ENCODE data around the gene PCSK1N. TPM values are rescaled to one million over a fixed set of nuclear protein-coding genes. Genes with fewer than 3 reads are reported as not detected.
"Not testable (repeated sequence)": the region's sequence is repeated elsewhere in the genome, so short reads cannot be mapped to it uniquely, and the experiment has no call there.

PCSK1N gene, protein sequence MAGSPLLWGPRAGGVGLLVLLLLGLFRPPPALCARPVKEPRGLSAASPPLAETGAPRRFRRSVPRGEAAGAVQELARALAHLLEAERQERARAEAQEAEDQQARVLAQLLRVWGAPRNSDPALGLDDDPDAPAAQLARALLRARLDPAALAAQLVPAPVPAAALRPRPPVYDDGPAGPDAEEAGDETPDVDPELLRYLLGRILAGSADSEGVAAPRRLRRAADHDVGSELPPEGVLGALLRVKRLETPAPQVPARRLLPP
- 10 to 100 TPM in 1 of 4 donors, 1 to 10 TPM in 2, not detected in 1; 3.0 to 15.9 (median 3.4) TPM for total RNA-seq

DNA sequence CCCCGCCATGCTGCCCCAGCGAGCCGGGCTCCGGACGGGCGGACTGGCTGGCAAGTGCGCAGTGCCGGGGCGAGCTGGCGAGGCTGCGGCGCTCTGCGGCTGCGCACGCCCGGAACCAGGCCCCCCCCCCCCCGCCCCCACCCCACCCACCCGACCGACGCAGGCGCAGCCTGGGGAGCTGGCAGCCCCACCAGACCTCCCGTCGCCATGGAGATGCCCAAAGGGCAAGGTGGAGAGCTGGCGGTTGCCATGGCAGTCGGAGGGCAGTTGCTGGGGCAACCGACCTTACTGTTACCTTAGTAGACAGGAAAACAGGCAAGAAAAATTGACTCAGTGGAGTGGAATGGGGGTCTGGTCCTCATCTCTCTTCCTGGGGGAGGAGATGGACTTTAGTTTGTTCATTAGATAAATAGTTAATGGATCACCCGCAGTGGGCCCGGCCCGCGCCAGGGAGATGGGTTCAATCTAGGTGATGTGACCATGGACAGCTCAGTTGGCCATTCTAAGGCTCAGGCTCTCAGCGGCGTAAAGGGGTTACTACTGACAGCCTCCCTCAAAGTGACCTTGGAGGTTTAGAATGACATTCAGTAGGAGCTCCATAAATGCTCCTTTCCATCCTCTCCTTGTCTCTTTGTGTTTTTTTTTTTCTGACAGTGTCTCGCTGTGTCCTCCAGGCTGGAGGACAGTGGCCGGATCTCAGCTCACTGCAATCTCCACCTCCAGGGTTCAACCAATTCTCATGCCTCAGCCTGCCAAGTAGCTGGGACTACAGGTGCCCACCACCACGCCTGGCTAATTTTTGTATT is at the start of gene PCSK1N:
TSS of gene PCSK1N (minus strand) at position 87 of the 806 bp plus-strand sequence. CDS start at position 9, 78 bp downstream.
- Histone ChIP-seq H3K4me3 (peak within 1 kb of the TSS in 1 of 2 donors; percentile 11), H3K36me3 (no peaks in the 10 kb centered on the region), H3K4me1 (no peaks in the 10 kb centered on the region), H3K27me3 (no peaks in the 10 kb centered on the region), H3K27ac (no peak within 1 kb of the TSS), H3K9me3 (no peaks in the 10 kb centered on the region)
- no peak for TF ChIP-seq POLR2A (IDR thresholded peaks at IDR 0.05)
- TF ChIP-seq, protein P1, sequence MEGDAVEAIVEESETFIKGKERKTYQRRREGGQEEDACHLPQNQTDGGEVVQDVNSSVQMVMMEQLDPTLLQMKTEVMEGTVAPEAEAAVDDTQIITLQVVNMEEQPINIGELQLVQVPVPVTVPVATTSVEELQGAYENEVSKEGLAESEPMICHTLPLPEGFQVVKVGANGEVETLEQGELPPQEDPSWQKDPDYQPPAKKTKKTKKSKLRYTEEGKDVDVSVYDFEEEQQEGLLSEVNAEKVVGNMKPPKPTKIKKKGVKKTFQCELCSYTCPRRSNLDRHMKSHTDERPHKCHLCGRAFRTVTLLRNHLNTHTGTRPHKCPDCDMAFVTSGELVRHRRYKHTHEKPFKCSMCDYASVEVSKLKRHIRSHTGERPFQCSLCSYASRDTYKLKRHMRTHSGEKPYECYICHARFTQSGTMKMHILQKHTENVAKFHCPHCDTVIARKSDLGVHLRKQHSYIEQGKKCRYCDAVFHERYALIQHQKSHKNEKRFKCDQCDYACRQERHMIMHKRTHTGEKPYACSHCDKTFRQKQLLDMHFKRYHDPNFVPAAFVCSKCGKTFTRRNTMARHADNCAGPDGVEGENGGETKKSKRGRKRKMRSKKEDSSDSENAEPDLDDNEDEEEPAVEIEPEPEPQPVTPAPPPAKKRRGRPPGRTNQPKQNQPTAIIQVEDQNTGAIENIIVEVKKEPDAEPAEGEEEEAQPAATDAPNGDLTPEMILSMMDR (IDR thresholded peaks at IDR 0.05), result no peak
- no peak for DNase-seq
- intact Hi-C loops (cut with DNase I; ENCODE audit: low total_unique reads), result no loop called here

DNA sequence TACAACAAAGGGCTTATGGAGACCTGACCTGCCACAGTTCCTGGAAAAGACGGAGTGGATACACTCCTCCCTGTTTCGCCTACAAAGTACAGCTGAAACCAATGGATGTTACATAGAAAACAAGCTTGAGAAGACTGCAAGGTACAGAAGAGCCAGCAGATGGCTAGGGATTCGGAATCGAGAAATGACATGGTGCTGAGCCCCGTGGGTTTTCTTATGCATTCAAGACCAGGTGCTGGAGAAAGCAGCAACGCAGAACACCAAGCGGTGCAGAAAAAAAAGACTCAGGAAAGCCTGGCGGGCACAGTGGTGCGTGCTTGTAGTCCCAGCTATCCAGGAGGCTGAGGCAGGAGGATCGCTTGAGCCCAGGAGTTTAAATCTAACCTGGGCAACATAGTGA is 48.3 kb upstream of the PCSK1N start:
- no peaks in the 10 kb centered on the region for H3K4me1 ChIP-seq
- no peaks in the 10 kb centered on the region for H3K36me3 ChIP-seq
- no peak overlapping the region for H3K27ac ChIP-seq
- no peak for TF ChIP-seq POLR2A (IDR thresholded peaks at IDR 0.05)
- TF ChIP-seq, protein P1 (IDR thresholded peaks at IDR 0.05), result no peak
- H3K9me3 ChIP-seq, result no peaks in the 10 kb centered on the region
- no peak overlapping the region for H3K4me3 ChIP-seq
- intact Hi-C loops (cut with DNase I; ENCODE audit: low total_unique reads), result no loop called here
- H3K27me3 ChIP-seq, result no peaks in the 10 kb centered on the region
- no peak for DNase-seq

DNA sequence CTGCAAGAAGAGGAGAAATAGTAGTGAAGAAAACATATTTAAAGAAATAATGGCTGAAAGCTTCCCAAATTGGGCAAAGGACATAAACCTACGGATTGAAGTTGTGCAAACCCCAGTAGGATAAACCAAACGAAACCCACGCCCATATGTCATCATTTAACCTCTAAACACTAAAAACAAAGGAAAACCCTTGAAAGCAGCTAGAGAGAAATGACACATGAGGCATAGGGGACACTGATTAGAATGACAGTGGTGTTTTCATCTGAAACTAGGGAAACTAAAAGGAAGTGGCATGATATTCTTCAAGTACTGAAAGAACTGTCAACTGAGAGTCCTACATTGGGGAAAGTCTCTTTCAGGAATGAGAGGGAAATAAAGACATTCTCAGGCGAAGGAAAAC is 41.5 kb upstream of the PCSK1N start:
- H3K27ac ChIP-seq; H3K36me3 ChIP-seq; DNase-seq; H3K9me3 ChIP-seq; H3K4me3 ChIP-seq; H3K4me1 ChIP-seq; H3K27me3 ChIP-seq; intact Hi-C loops (cut with DNase I; ENCODE audit: low total_unique reads): not testable (repeated sequence)

DNA sequence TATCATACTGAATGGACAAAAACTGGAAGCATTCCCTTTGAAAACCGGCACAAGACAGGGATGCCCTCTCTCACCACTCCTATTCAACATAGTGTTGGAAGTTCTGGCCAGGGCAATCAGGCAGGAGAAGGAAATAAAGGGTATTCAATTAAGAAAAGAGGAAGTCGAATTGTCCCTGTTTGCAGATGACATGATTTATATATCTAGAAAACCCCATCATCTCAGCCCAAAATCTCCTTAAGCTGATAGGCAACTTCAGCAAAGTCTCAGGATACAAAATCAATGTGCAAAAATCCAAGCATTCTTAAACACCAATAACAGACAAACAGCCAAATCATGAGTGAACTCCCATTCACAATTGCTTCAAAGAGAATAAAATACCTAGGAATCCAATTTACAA is 36.6 kb upstream of the PCSK1N start:
- H3K27ac ChIP-seq; H3K27me3 ChIP-seq; intact Hi-C loops (cut with DNase I; ENCODE audit: low total_unique reads); H3K4me3 ChIP-seq; H3K4me1 ChIP-seq; DNase-seq; H3K36me3 ChIP-seq; H3K9me3 ChIP-seq: not testable (repeated sequence)

DNA sequence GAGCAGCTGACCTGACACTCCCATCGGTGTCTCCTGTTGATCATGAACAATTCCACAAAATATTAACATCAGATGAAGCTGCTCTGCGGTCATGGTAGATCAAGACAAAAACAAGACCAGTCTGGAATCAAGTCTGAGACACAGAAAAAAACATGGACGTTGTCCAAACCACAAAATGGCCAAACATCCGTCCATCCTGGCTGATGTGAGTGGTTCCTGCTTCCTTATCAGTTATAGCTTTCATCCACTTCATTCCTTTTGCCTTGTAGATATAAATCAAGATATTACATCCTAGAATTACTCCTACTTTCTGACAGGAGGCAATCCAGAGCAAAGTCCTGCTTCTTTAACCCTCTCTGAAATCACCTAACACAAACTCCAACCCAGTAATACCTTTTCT is 28.8 kb upstream of the PCSK1N start:
- TF ChIP-seq POLR2A (IDR thresholded peaks at IDR 0.05), result no peak
- TF ChIP-seq, protein P1 (IDR thresholded peaks at IDR 0.05), result no peak
- no peak overlapping the region for H3K4me3 ChIP-seq
- no peak overlapping the region for H3K27ac ChIP-seq
- H3K27me3 ChIP-seq, result no peaks in the 10 kb centered on the region
- intact Hi-C loops (cut with DNase I; ENCODE audit: low total_unique reads), result no loop called here
- no peak for DNase-seq
- no peaks in the 10 kb centered on the region for H3K36me3 ChIP-seq
- no peaks in the 10 kb centered on the region for H3K9me3 ChIP-seq
- H3K4me1 ChIP-seq, result no peaks in the 10 kb centered on the region

DNA sequence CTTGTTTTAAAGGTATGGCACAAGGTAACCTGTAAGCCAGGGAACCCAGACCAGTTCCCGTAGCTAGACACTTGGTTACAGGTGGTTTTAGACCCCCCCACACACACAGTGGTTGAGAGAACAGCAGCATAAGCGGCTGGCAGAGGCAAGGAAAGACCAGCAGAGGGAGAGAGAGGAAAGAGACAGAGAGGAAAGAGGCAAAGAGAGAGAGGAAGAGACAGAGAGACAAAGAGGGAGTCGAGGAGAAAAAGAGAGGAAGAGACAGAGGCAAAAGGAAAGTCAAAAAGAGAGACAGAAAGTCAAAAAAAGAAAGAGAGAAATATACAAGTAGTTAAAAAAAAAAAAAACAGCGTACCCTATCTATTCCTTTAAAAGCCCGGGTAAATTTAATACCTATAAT is 19.5 kb upstream of the PCSK1N start:
- H3K4me3 ChIP-seq, result no peak overlapping the region
- DNase-seq, result no peak
- H3K9me3 ChIP-seq, result no peaks in the 10 kb centered on the region
- no peaks in the 10 kb centered on the region for H3K27me3 ChIP-seq
- no peak overlapping the region for H3K27ac ChIP-seq
- intact Hi-C loops (cut with DNase I; ENCODE audit: low total_unique reads), result no loop called here
- no peaks in the 10 kb centered on the region for H3K36me3 ChIP-seq
- H3K4me1 ChIP-seq, result no peaks in the 10 kb centered on the region
- no peak for TF ChIP-seq POLR2A (IDR thresholded peaks at IDR 0.05)
- TF ChIP-seq, protein P1 (IDR thresholded peaks at IDR 0.05), result no peak

DNA sequence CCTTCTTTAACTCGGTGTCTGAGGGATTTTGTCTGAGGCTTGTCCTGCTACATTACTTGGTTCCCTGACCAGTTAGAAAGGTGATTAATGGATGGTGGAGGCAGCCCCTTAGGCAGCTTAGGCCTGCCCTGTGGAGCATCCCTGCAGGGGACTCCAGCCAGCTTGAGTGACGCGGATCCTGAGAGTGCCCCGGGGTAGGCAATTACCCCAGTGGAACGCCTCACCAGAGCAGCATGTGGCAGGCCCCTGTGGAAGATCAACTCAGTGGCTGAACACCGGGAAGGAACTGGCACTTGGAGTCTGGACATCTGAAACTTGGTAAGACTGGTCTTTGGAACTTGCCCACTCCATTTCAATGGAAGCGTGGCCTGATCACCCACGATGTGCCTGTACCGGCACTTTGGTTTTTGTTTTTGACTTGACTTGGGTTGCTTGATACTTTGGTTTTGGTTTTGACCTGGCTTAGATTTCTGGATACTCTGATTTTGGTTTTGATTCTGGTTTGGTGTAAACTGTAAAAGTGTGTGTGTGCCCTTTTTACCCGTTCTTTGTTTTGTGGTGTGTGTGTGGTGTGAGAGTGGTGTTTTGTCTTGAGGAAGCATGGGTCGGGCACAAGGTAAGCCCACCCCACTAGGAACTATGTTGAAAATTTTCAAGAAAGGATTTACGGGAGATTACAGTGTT is 18.9 kb upstream of the PCSK1N start:
- H3K27ac ChIP-seq; H3K36me3 ChIP-seq; H3K4me1 ChIP-seq; intact Hi-C loops (cut with DNase I; ENCODE audit: low total_unique reads); H3K27me3 ChIP-seq; DNase-seq; H3K4me3 ChIP-seq; H3K9me3 ChIP-seq: not testable (repeated sequence)

DNA sequence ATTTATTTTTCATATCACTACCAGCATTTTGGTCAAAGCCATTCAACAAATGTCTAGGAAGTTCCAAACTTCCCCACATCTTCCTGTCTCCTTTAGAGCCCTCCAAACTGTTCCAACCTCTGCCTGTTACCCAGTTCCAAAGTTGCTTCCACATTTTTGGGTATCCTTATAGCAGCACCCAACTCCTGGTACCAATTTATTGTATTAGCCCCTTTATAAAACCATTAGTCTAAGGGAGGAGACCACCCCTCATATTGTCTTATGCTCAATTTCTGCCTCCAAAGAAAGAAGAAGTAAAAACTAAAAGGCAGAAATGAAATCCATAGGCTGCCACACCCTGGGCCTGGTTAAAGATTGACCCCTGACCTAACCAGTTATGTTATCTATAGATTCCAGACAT is 18.1 kb upstream of the PCSK1N start:
- H3K36me3 ChIP-seq; H3K27me3 ChIP-seq; DNase-seq; intact Hi-C loops (cut with DNase I; ENCODE audit: low total_unique reads); H3K4me1 ChIP-seq; H3K4me3 ChIP-seq; H3K27ac ChIP-seq; H3K9me3 ChIP-seq: not testable (repeated sequence)

Measured in uterus (tissue), 4 donors.